Ramos (cell line): ENCODE data around the gene MYH9.

Experiments
- in situ Hi-C: fragments of 300-500 bp; cut with MboI; formaldehyde crosslinking; loops from one replicate; pipeline ENCODE4 v1.14.3; 2022; ENCODE audit warnings: low sequenced_read_pairs; ENCODE audit not compliant: unreplicated experiment

Gene MYH9

GRCh38 chr22:36389122-36389521 lies 1.4 kb upstream of the MYH9 start:
- in situ Hi-C loops: loop anchor here (25.0 kb wide), 1 partner anchor 1098 kb away; the partner anchor contains the start of gene MFNG

GRCh38 chr22:36387709-36387958 lies 133 bp downstream of the MYH9 start:
- in situ Hi-C loops: loop anchor here (25.0 kb wide), 1 partner anchor 1100 kb away; the partner anchor contains the start of gene MFNG

- in situ Hi-C loops: loop anchor here (25.0 kb wide), 1 partner anchor 1100 kb away; the partner anchor contains the start of gene MFNG
Observed at GRCh38 chr22:36386900-36387708, 663 bp downstream of the MYH9 start.

GRCh38 chr22:36386351-36386899 lies 1.3 kb downstream of the MYH9 start:
- in situ Hi-C loops: loop anchor here (25.0 kb wide), 1 partner anchor 1101 kb away; the partner anchor contains the start of gene MFNG

- in situ Hi-C loops: loop anchor here (25.0 kb wide), 1 partner anchor 1102 kb away; the partner anchor contains the start of gene MFNG
Observed at GRCh38 chr22:36385491-36386350, 2.0 kb downstream of the MYH9 start.

- in situ Hi-C loops: loop anchor here (25.0 kb wide), 1 partner anchor 1102 kb away; the partner anchor contains the start of gene MFNG
Observed at GRCh38 chr22:36384766-36385481, 2.8 kb downstream of the MYH9 start.

GRCh38 chr22:36383110-36383581 lies 4.6 kb downstream of the MYH9 start:
- in situ Hi-C loops: loop anchor here (25.0 kb wide), 1 partner anchor 1104 kb away; the partner anchor contains the start of gene MFNG

GRCh38 chr22:36381513-36382128 lies 6.1 kb downstream of the MYH9 start:
- in situ Hi-C loops: loop anchor here (25.0 kb wide), 1 partner anchor 1106 kb away; the partner anchor contains the start of gene MFNG

GRCh38 chr22:36379593-36380361 lies 8.0 kb downstream of the MYH9 start:
- in situ Hi-C loops: loop anchor here (25.0 kb wide), 1 partner anchor 1108 kb away; the partner anchor contains the start of gene MFNG

GRCh38 chr22:36378869-36379217 lies 8.9 kb downstream of the MYH9 start:
- in situ Hi-C loops: loop anchor here (25.0 kb wide), 1 partner anchor 1108 kb away; the partner anchor contains the start of gene MFNG

GRCh38 chr22:36378080-36378868 lies 9.5 kb downstream of the MYH9 start:
- in situ Hi-C loops: loop anchor here (25.0 kb wide), 1 partner anchor 1109 kb away; the partner anchor contains the start of gene MFNG

GRCh38 chr22:36377022-36377631 lies 10.6 kb downstream of the MYH9 start:
- in situ Hi-C loops: loop anchor here (25.0 kb wide), 1 partner anchor 1110 kb away; the partner anchor contains the start of gene MFNG

GRCh38 chr22:36376265-36376664 lies 11.5 kb downstream of the MYH9 start:
- in situ Hi-C loops: loop anchor here (25.0 kb wide), 1 partner anchor 1111 kb away; the partner anchor contains the start of gene MFNG

GRCh38 chr22:36375071-36375980 lies 12.4 kb downstream of the MYH9 start:
- in situ Hi-C loops: loop anchor here (25.0 kb wide), 1 partner anchor 1112 kb away; the partner anchor contains the start of gene MFNG

- in situ Hi-C loops: loop anchor here (25.0 kb wide), 1 partner anchor 1113 kb away; the partner anchor contains the start of gene MFNG
Observed at GRCh38 chr22:36374603-36375024, 13.2 kb downstream of the MYH9 start.

- in situ Hi-C loops: no loop called here
Observed at GRCh38 chr22:36373258-36373579, 14.5 kb downstream of the MYH9 start.
